Measurements from ENCODE around the gene BFAR.
"Not testable (repeated sequence)": the region's sequence is repeated elsewhere in the genome, so short reads cannot be mapped to it uniquely, and the experiment has no call there.

BFAR gene, protein sequence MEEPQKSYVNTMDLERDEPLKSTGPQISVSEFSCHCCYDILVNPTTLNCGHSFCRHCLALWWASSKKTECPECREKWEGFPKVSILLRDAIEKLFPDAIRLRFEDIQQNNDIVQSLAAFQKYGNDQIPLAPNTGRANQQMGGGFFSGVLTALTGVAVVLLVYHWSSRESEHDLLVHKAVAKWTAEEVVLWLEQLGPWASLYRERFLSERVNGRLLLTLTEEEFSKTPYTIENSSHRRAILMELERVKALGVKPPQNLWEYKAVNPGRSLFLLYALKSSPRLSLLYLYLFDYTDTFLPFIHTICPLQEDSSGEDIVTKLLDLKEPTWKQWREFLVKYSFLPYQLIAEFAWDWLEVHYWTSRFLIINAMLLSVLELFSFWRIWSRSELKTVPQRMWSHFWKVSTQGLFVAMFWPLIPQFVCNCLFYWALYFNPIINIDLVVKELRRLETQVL

DNA sequence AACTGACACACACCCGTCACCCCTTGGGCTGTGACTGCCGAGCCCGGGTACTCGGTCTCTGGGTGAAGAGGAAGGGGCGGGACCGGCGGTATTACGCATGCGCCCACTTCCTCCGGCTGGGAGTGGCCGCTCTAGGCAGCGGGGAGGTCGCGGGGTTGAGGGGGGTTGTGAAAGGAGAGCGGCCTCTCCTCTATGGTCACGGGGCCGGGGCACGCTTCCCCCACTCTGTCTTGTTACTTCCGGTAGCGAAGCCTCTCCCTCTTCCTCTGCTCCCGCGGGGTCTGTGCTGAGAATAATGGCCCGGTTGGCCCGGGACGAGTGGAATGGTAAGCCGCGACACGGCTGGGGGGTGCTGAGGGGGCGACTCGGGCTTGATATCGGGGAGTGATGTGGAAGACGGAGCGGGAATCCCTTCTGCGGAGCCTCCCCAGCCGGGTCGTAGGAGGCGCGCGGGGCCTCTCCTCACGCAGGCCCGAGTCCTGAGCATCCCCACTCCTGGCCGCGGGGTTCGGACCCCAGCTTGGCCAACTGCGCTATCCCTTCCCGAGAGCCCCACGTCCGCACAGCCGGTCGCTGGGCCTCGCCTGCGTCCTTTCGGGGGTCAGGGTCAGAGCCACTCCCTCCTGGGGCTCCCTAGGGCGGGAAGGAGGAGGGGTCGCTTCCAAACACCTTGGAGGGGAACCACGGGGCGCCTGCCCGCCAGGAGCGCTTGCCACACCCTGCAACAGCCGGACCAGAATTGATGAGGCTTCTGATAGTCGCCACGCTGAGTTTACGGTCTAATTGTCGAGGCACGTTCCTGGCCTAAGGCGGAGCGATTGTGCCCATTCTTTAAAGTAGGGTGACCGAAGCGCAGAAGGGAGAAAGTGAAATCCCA lies at the start of gene BFAR:
Gene BFAR (plus strand): TSS at position 259 of the 877 bp plus-strand sequence. CDS start 11,396 bp downstream, outside the sequence.
- FAIRE-seq (no peak), DNase-seq (ENCODE audit: low spot score) (peak; percentile 94)

DNA sequence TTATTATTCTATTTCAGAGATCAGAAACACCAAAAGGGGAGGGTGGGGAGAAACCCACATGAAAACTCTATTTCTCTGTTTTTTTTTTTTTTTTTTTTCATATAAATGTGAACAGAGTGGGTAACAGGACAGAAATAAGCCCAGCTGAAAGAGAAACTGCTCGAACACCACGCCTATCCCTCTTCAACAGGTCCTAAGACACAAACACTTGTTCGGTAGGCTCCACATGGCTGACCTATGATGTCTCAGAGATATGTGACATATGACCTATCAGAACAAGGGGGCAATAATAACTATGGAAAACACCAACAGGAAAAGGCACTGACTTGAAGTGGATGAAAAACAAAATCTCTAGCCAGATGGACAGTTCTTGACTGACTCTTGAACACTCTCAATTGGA lies 47.5 kb upstream of the BFAR start:
- no peak for FAIRE-seq
- no peak for DNase-seq (ENCODE audit: low spot score)

DNA sequence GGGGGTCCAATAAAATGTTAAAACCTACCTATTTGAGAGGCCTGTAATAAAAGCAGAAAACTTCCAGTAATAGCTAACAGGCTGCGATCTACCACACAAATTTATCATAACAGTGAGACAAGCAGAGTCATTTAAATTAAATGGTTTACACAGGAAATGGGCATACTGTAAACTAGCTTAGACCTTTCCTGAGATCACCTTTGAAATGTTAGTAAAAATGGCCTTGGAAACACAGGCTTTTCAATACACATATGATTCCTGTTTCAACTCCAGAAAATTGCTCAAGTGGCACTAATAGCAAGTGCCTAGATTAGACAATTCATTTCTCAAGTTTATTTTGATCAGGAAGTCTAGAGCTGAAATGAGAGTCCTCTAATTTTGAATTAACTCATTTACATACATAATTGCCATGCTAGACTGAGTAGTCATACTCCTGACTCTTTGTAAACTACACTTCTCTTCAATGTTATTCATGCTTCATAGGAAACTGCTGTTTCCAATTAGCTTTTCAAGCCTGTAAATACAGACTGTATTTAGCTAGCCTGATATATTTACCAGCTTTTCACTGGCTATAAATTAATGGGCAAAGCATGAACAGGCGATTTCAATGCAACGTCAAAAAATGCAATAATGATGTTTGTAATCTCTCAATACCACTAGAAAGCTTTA lies 46.0 kb upstream of the BFAR start:
- DNase-seq (ENCODE audit: low spot score) (no peak), FAIRE-seq (no peak)

- FAIRE-seq (no peak), DNase-seq (ENCODE audit: low spot score) (peak; percentile 10)
Observed at GRCh38 chr16:14600164-14600563, 32.6 kb upstream of the BFAR start.

- DNase-seq (ENCODE audit: low spot score) (no peak), FAIRE-seq (no peak)
Observed at GRCh38 chr16:14602443-14602963, 30.2 kb upstream of the BFAR start.

- FAIRE-seq (no peak), DNase-seq (ENCODE audit: low spot score) (no peak)
Observed at GRCh38 chr16:14606102-14606501, 26.6 kb upstream of the BFAR start.

DNA sequence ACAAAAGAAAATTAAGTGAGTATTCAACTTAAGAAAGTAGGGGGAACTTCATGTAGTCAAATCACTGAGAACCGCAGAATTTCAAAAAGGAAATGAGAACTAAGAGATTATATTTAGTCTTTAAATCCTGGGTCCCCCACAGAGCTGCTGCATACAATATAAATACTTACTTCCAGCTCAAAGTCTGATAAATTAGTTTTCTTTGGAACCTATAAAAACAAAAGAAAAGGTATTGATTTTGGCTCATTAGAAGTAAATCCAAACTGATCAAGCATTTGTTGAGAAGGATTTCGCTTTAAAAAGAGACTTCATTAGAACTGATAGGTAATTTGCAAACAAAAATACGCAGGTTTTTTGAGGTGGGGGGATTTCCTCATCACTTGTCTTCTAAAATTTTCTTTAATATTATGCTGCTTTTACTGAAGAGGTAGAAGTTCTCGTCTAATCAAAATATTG lies 24.6 kb upstream of the BFAR start:
- FAIRE-seq (no peak), DNase-seq (ENCODE audit: low spot score) (no peak)

DNA sequence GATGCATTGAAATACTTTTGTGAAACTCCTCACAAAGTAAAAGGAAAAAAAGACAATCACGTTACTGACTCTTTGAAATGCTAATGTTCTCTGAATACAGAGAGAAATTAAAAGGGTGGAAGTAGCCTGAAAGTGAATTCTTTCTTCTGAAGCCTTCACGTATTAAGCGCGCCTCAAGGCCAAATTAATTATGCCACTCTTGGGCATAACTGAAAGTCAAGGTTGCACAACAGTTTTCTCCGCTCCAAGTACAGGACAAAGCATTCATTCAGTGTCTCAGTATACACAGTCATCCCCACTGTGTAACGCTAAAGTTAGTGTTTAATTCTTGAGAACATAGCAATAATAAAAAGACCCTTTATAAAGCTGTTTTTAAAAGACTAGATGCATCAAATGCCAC lies 24.1 kb upstream of the BFAR start:
- FAIRE-seq (no peak), DNase-seq (ENCODE audit: low spot score) (no peak)

- FAIRE-seq (no peak), DNase-seq (ENCODE audit: low spot score) (no peak)
Observed at GRCh38 chr16:14609716-14610115, 23.0 kb upstream of the BFAR start.

DNA sequence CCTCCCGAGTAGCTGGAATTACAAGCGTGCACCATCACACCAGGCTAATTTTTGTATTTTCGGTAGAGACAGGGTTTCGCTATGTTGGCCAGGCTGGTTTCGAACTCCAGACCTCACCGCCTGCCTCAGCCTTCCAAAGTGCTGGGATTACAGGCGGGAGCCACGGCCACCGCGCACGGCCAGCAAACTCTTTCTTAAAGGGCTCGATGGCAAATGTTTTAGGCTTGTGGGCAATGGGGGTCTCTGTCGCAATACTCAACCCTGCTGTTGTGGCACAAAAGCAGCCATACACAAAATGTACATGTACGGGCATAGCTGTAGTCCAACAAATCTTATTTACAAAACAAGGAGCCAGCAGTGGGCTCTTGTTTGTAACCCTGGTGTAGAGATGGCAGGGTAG lies 21.1 kb upstream of the BFAR start:
- FAIRE-seq, result no peak
- no peak for DNase-seq (ENCODE audit: low spot score)

DNA sequence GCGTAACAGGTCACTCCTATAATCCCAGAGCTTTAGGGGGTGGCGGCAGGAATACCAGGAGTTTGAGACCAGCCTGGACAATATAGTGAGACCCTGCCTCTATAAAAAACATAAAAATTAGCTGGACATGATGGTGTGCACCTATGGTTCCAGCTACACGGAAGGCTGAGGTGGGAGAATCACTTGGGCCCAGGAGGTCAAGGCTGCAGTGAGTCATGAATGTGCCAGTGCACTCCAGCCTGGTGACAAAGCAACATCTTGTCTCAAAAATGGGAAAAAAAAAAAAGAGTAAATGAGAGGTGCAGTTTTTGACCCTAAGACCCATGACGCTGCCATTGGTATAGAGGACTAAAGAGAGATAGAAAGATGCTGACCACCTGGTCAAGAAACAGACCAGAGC lies 18.8 kb upstream of the BFAR start:
- DNase-seq (ENCODE audit: low spot score) (no peak), FAIRE-seq (no peak)

DNA sequence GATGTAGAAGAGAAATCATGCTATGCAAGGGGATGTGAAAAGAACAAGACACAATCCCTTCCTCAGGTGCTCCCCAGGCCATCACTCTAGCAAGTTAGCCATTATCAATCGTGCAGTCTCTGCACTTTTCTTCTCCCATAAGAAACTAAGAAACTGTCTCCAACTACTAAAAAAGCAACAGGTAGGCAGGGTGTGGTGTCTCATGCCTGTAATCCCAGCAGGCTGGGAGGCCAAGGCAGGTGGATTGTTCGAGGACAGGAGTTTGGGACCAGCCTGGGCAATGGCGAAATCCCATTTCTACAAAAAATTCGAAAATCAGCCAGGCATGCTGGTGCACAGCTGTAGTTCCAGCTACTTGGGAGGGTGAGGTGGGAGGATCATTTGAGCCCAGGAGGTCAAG lies 16.5 kb upstream of the BFAR start:
- FAIRE-seq, result no peak

DNA sequence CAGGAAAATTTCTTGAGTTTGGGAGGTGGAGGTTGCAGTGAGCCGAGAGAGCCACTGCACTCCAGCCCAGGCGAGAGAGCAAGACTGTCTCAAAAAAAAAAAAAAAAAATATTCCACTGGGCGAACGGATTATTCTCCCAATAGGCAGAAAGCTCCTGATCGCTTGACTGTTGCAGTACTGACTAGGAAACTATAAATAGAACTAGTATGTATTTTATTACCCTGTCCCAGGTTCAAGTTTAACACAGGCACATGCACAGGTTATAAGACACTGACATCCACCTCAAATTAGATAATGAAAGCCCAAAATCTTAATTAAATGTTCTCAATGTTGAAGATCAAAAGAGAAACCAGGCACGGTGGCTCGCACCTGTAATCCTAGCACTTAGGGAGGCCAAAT lies 14.2 kb upstream of the BFAR start:
- DNase-seq (ENCODE audit: low spot score), result no peak
- no peak for FAIRE-seq

More for the DNA sequence above, 16.5 kb upstream of the BFAR start:
- DNase-seq (ENCODE audit: low spot score), result no peak

- DNase-seq (ENCODE audit: low spot score) (no peak), FAIRE-seq (no peak)
Observed at GRCh38 chr16:14627078-14627477, 5.7 kb upstream of the BFAR start.

DNA sequence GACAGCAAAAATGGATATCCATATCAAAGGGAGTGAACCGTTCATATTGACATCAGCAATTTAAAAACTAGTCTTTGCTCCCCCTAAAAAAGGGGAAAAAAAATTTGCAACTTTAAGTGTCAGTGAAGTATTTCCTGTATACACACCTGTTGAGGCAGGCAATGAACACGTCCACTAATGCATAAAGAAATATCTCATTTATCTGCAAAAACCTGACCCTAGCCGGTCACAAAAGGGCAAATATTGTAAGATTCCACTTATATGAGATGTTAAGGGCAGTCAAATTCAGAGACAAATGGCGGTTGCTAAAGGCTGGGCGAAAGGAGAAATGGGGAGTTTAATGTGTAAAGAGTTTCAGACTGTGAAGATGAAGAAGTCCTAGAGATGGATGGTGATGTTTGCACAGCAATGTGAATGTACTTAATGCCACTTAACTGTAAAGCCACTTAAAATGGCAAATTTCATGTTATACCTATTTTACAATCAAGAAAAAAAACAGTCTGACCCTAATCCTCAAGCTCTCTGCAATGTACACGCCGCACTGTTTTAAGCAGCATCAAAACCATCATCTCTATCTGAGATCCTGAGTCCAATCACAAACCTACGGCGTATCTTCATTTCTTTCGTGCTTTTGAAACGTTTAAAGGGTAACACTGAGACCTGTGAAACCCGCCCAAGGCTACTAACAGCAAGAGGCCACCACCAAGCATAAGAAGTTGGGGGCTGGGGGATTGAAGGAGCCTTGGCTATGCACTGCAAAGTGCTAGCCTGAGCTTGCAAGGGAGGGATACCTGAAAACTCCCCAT lies 3.7 kb upstream of the BFAR start:
- no peak for DNase-seq (ENCODE audit: low spot score)
- FAIRE-seq, result no peak

DNA sequence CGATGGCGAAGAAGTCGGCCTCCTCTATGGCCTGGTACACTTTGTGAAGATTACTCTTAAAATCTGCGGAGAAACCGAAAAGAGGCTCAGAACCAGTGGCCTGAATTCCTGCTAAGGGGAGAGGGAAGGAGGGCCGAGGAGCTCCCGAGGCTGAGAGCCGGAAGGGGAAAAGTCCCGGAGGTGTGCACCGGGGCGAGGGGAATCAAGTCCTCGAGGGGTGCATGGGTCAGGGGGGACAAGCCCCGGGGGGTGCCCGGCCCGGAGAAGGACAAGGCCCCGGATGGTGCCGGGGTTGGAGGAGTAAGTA lies 3.2 kb upstream of the BFAR start:
- FAIRE-seq (no peak), DNase-seq (ENCODE audit: low spot score) (peak; percentile 12)

DNA sequence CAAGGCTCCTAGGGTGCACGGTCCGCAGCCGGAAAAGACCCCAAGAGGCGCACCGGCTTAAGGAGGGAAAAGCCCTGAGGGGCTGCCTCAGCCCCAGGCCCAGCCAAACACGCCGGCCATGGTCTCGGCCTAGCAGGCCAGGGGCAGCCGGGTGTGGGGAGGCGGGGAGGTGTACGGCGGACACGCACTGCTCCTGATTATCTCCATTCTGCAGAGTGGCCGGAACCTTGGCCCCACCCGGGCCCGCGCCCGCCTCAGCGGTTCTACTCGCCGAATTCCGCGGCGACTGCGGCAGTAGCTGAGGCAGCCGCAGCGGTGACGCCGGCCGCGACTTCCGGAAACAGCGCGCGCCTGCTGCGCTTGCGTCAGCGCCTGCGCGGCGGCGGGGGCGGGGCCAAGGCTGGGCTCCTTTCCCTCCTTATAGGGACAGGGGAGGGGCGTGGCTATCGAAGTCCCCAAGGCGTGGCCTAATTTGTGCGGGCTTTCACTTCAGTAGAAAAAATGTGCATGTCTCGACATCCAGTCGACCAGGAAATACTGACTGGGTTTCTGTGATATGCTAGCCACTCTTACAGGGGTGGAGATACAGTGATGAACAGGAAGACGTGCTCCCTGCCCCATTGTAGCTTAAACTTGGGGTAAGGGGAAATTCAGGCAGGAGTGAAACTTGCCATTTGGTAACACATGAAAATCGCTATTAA lies 2.7 kb upstream of the BFAR start, which contains the start of gene PARN:
Gene PARN (minus strand): TSS at position 342 of the 701 bp plus-strand sequence. CDS start 135 bp downstream, at position 207.
- peak; percentile 94 for DNase-seq (ENCODE audit: low spot score)
- FAIRE-seq, result no peak

GRCh38 chr16:14630620-14631330 lies 2.0 kb upstream of the BFAR start:
- not testable (repeated sequence) for DNase-seq (ENCODE audit: low spot score); FAIRE-seq

- no peak for FAIRE-seq
- DNase-seq (ENCODE audit: low spot score), result no peak
Observed at GRCh38 chr16:14634389-14634725, 1.6 kb downstream of the BFAR start.
